Effector CD8-positive, alpha-beta T cell (primary cell): ENCODE data around the gene KLHDC9.

Source experiments
- DNase-seq: peaks from one replicate; lab custom pipeline; 2025; lab: John Stamatoyannopoulos, UW

KLHDC9 gene

DNA sequence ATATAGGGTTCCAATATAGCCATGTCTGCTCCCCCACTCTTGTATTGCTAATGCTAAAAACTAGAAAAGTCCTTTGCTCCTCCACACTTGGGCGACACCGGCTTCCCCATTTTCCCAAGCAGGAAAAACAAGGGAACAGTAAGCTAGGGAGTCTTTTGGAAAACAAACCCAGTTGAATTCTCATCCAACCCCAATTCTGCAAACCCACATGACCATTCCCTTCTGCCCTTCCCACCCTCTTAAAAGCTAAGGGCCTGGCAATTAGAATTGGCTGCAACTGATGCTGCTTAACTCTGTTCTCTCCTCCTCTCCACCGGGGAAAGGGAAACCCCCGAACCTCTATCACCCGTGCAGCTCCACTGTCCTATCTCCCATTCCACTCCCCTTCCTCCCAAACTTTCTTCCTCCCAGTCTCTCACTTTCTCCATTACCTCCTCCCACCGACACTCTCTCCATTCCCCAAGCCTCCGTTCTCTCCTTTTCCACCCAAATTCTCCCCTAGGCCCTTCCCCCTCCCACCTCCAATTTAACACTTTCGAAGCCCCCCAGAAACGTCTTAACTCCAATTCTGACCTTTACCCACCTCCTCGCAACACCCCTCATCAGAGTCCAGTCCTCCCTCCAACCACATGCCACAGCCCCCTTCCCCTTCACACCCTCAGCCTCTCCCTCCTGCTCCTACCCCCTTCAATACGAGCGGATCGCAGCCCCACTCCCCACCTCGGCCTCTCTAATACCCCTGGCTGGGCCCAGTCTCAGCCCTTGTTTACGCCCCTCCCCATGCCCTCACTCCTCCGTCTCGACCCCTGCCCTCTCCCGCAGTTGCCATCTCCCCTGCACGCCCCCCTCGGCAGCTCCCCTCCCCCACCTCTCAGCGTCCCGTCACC is 33.6 kb downstream of the KLHDC9 start:
- DNase-seq, result no peak

DNA sequence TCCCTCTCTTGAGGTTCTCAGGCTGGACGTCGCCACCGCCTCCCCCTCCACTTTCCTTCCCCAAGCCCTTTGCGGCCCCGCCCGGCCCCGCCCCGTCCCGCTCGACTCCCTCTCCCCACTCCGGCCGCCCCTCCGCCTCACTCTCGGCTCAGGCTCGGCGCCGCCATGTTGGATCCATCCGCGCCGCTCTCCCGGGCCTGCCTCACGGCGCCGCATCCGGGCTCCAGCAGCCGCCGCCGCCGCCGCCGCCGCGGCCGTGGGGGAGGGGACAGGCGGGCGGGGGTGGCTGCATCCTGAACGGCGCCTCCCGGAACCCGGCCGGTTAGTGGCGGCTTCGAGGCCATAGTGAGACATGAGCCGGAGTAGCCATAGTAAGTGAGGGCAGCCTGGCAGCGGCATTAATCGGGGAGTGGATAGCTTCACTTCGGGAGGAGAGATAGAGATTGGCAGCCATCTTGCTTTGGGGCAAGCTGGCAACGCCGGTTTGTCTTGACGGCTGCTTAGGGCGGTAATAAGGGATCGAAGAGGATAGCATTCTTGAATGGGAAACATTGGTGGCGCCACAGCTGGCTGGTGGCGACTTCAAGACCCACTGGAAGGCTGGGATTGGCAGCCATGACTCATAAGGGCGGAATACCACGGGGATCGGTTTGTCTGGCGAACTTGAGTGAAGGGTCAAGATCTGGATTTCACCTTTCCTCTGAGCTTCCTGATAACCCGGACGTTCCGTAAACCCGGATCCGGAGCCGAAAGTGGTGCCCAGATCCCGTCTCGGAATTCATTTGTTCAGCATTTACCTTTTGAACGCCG is 34.5 kb downstream of the KLHDC9 start, which contains the start of gene DEDD:
TSS of gene DEDD (minus strand) at position 258 of the 810 bp plus-strand sequence. CDS start 8,205 bp downstream, outside the sequence.
- DNase-seq, result peak; percentile 78

DNA sequence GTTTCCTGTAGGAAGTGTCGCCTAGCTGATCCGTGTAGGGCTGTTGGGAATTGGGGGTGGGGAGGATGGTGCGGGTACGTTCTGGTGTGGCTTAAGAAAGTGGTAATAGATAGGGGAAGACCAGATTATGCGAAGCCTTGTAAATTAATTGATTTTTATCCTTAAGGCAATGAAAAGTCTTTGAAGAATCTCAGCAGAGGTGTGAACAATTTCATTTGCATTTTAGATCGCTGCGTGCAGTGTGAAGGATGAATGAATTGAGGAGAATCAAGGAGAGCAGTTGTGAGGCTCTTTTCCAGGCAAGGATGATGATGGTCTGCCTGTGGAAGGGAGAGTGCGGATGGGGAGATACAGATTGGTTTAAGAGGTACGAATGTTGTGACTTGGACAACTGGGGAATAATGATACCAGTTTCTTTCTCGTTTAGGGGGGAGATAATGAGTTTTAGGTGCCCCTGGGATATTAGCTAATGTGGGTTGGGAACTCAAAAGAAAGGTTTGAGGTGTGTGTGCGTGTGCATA is 35.1 kb downstream of the KLHDC9 start:
- no peak for DNase-seq

DNA sequence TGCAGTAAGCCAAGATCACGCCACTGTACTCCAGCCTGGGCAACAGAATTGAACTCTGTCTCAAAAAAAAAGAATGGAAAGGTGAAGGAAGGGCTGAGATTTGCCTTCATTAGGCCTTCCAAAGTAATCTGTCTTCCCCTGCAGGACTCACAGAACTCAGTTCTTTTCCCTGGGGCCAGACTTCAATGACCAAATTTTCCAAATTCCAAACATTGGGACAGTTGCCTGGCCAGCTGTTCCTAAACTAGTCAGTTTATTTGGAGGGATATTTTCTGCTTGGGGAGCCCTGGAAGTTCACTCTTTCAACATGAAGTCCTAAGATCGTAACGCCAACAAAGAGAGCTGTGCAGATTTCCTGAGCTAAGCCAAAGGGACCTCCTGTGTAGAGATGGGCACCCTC is 39.7 kb downstream of the KLHDC9 start:
- DNase-seq, result no peak

DNA sequence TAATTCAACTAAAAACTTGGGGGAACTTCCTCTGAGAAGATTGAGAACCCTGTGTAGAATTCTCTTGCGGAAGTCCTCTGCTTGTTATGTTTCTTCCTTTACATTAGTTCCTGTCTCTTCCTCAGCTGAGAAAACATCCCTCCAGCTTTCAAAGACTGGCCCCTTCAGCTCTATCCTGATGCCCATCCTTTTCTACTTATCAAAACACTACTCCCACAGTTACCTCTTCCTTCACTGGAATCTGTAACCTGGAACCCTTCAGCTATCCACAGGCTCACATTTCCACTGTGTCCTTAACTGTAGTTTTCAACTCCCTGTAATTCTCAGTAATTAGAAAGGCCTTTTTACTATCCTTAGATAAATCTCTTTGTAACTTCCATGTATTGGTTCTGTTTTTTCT is 40.3 kb downstream of the KLHDC9 start:
- DNase-seq, result no peak

DNA sequence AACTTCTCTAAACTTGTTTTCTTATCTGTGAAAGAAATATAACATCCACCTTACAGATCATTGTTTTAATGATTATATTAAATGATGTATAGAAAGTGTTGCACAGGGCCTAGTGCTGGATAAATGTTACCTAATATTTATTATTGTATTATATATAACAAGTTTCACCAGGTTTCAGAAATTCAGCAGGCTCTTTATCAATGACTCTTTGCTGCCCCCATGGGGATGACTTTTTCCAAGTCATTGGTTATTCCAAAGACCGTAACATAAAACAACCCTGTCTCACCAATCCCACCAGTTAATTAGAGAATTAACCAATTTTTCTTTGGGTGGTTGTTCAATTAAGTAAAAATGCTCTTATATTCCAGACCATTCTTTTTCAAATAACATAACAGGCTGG is 41.6 kb downstream of the KLHDC9 start:
- peak; percentile 6 for DNase-seq

DNA sequence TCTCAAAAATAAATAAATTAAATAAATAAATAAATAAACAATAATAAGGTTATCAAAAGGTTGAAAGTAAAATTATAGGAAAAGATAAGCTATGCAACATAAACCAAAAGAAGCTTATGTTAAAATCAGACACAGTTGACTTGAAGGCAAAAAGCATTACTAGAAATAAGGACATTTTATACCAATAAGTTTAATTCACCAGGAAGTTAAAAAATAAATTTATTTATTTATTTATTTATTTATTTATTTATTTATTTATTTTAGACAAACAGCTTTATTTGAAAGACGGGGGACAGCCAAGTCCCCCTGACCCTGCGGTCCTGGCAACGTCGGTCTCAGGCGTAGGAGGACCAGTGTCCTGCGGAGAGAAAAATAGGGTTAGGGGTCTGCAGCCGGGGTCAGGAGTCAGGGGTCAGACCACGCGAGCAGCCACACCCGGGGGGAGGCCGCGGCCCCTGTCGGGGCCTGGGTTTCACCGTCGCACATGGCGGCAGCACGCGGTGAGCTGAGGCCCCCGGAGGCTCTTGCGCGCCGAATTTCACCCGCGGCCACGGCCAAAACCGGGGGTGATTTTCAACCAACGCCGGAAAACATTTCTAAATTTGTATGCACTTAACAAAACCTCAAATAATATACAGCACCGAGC is 42.7 kb downstream of the KLHDC9 start:
- DNase-seq, result no peak

DNA sequence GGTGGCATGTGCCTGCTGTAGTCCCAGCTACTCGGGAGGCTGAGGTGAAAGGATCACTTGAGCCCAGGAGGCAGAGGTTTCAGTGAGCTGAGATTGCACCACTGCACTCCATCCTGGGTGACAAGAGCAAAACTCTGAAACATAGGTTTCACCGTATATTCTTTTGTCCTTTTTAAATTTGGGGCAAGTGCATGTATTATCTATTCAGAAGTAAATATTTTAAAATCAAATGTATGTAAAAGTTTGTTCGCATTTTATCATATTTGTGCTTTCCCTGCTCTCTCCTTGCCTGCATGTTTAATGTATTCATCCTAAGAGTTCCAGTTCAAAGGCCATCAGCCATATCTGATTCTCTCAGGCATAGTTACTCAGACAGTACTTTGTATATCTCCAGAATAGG is 47.7 kb downstream of the KLHDC9 start:
- DNase-seq, result no peak
